Stomach (tissue), 4 donors: Measurements from ENCODE around the gene SNX30.

Experiments used
- CTCF ChIP-seq, 7 experiments: fragments of 450-650 bp in 4 of 7; fragments of 200-600 bp in 3 of 7; sonication (generic) in 3 of 7; IDR thresholded peaks; one replicate each; pipeline ENCODE4 v1.5.1; 2016 to 2019; ENCODE audit warnings: antibody characterized with exemption in 7 of 7, control low read depth in 2 of 7, mild to moderate bottlenecking in 1 of 7
- EP300 ChIP-seq: sonication (generic); formaldehyde crosslinking; IDR thresholded peaks from one replicate; pipeline ENCODE4 v1.6.1; 2017; ENCODE audit warnings: antibody characterized with exemption
- POLR2AphosphoS5 ChIP-seq, 3 donors: sonication (generic); formaldehyde crosslinking; IDR thresholded peaks; one replicate each; pipeline ENCODE4 v1.6.1; 2016; ENCODE audit warnings: antibody characterized with exemption in 3 of 3

GRCh38 chr9:112841261-112841660 lies 90.7 kb downstream of the SNX30 start:
- TF ChIP-seq CTCF (IDR thresholded peaks at IDR 0.05) (no peak), POLR2AphosphoS5 (IDR thresholded peaks at IDR 0.05) (peak in 1 of 3 donors; percentile 7), EP300 (no peak)
